Astrocyte (in vitro differentiated cells and primary cell): ENCODE measurements around the gene RAB11FIP3.
"Not testable (repeated sequence)": the region's sequence is repeated elsewhere in the genome, so short reads cannot be mapped to it uniquely, and the experiment has no call there.

Experiments used
- EZH2 ChIP-seq: IDR thresholded peaks from 2 replicates; pipeline ENCODE4 v1.6.1; 2012; ENCODE audit warnings: mild to moderate bottlenecking, low read length, inconsistent platforms; ENCODE audit not compliant: insufficient read depth
- TF ChIP-seq, protein P1 (sequence below): IDR thresholded peaks from 2 replicates; pipeline ENCODE4 v1.5.1; 2011; ENCODE audit warnings: low read depth, mild to moderate bottlenecking, inconsistent platforms, low read length, moderate library complexity; ENCODE audit not compliant: insufficient read depth

DNA sequence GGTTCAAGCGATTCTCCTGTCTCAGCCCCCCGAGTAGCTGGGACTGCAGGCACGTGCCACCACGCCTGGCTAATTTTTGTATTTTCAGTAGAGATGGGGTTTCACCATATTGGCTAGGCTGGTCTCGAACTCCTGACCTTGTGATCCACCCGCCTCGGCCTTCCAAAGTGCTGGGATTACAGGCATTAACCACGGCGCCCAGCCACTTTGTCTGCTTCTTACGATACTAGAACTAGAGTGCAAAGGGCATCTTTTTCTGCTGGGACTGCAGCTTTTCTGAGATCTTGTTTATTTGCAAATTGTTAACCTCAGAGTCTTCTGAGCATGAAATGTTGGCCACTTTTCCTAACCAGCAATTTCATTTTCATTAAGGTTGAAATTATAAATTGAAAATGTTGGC is 52.8 kb downstream of the RAB11FIP3 start:
- TF ChIP-seq, protein P1, sequence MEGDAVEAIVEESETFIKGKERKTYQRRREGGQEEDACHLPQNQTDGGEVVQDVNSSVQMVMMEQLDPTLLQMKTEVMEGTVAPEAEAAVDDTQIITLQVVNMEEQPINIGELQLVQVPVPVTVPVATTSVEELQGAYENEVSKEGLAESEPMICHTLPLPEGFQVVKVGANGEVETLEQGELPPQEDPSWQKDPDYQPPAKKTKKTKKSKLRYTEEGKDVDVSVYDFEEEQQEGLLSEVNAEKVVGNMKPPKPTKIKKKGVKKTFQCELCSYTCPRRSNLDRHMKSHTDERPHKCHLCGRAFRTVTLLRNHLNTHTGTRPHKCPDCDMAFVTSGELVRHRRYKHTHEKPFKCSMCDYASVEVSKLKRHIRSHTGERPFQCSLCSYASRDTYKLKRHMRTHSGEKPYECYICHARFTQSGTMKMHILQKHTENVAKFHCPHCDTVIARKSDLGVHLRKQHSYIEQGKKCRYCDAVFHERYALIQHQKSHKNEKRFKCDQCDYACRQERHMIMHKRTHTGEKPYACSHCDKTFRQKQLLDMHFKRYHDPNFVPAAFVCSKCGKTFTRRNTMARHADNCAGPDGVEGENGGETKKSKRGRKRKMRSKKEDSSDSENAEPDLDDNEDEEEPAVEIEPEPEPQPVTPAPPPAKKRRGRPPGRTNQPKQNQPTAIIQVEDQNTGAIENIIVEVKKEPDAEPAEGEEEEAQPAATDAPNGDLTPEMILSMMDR, result not testable (repeated sequence)
- not testable (repeated sequence) for TF ChIP-seq EZH2
